Neural crest cell (in vitro differentiated cells): ENCODE results near the gene RABGAP1. TPM values are rescaled to one million over a fixed set of nuclear protein-coding genes. Genes with fewer than 3 reads are reported as not detected.

Experiments
- DNase-seq: peaks from one replicate; pipeline ENCODE4 v3.0.0; 2021; ENCODE audit warnings: low read depth, mixed read lengths, low spot score
- H3K27ac Mint-ChIP-seq: one replicate; pipeline ENCODE4 v1.8.0; 2021; ENCODE audit warnings: mild to moderate bottlenecking, mixed read lengths; ENCODE audit not compliant: unreplicated experiment
- H3K27me3 Mint-ChIP-seq: 2 replicates; pipeline ENCODE4 v1.8.0; 2021; ENCODE audit warnings: low read depth, mild to moderate bottlenecking, mixed read lengths
- H3K36me3 Mint-ChIP-seq: 2 replicates; pipeline ENCODE4 v1.8.0; 2021; ENCODE audit warnings: low read depth, mild to moderate bottlenecking, mixed read lengths
- H3K4me1 Mint-ChIP-seq: 2 replicates; pipeline ENCODE4 v1.8.0; 2021; ENCODE audit warnings: mixed read lengths
- H3K4me3 Mint-ChIP-seq: one replicate; pipeline ENCODE4 v1.8.0; 2021; ENCODE audit warnings: mild to moderate bottlenecking, mixed read lengths
- H3K9me3 Mint-ChIP-seq: 2 replicates; pipeline ENCODE4 v1.8.0; 2021; ENCODE audit warnings: mixed read lengths
- CTCF ChIP-seq: fragments of 200-600 bp; sonication (generic); conservative IDR thresholded peaks from 2 replicates; pipeline ENCODE4 v1.5.0; 2021; ENCODE audit warnings: antibody characterized with exemption, mild to moderate bottlenecking
- total RNA-seq: library from RNA; stranded (reverse); gene quantifications from 2 replicates; pipeline ENCODE4 v1.2.1, GENCODE V29; 2021

The RABGAP1 gene
- total RNA-seq, 1 donor from 2014 or later: 59.5 TPM

GRCh38 chr9:123065196-123065595, 124.4 kb downstream of the RABGAP1 start:
- Mint-ChIP-seq H3K36me3 (peaks cover 8% of the 10 kb centered on the region), H3K27me3 (no peaks in the 10 kb centered on the region), H3K4me3 (no peak overlapping the region), H3K9me3 (no peaks in the 10 kb centered on the region), H3K4me1 (no peaks in the 10 kb centered on the region), H3K27ac (no peak overlapping the region)
- DNase-seq: no peak
- no peak for TF ChIP-seq CTCF

GRCh38 chr9:123067136-123067535, 126.3 kb downstream of the RABGAP1 start:
- no peaks in the 10 kb centered on the region for H3K9me3 Mint-ChIP-seq
- H3K36me3 Mint-ChIP-seq: peaks cover 5% of the 10 kb centered on the region
- no peak for TF ChIP-seq CTCF
- H3K27me3 Mint-ChIP-seq: no peaks in the 10 kb centered on the region
- no peak overlapping the region for H3K4me3 Mint-ChIP-seq
- no peak overlapping the region for H3K27ac Mint-ChIP-seq
- H3K4me1 Mint-ChIP-seq: no peaks in the 10 kb centered on the region
- no peak for DNase-seq

GRCh38 chr9:123069010-123069481, 128.2 kb downstream of the RABGAP1 start:
- no peaks in the 10 kb centered on the region for H3K27me3 Mint-ChIP-seq
- no peak overlapping the region for H3K27ac Mint-ChIP-seq
- H3K36me3 Mint-ChIP-seq: peaks cover 5% of the 10 kb centered on the region
- TF ChIP-seq CTCF: no peak
- H3K4me3 Mint-ChIP-seq: no peak overlapping the region
- H3K9me3 Mint-ChIP-seq: no peaks in the 10 kb centered on the region
- DNase-seq: no peak
- no peaks in the 10 kb centered on the region for H3K4me1 Mint-ChIP-seq

GRCh38 chr9:123070198-123070597, 129.4 kb downstream of the RABGAP1 start:
- no peak for TF ChIP-seq CTCF
- no peak overlapping the region for H3K4me3 Mint-ChIP-seq

GRCh38 chr9:123072407-123072995, 131.7 kb downstream of the RABGAP1 start:
- H3K4me3 Mint-ChIP-seq: no peak overlapping the region
- no peak for DNase-seq
- H3K27ac Mint-ChIP-seq: no peak overlapping the region

More at GRCh38 chr9:123070198-123070597, 129.4 kb downstream of the RABGAP1 start:
- Mint-ChIP-seq H3K36me3 (peaks cover 5% of the 10 kb centered on the region), H3K27ac (no peak overlapping the region), H3K4me1 (no peaks in the 10 kb centered on the region), H3K9me3 (no peaks in the 10 kb centered on the region), H3K27me3 (no peaks in the 10 kb centered on the region)
- DNase-seq: no peak

More at GRCh38 chr9:123072407-123072995, 131.7 kb downstream of the RABGAP1 start:
- no peak for TF ChIP-seq CTCF
- Mint-ChIP-seq H3K36me3 (no peaks in the 10 kb centered on the region), H3K4me1 (no peaks in the 10 kb centered on the region), H3K27me3 (no peaks in the 10 kb centered on the region), H3K9me3 (no peaks in the 10 kb centered on the region)
